Breast epithelium (tissue), 4 donors: ENCODE results near the gene ZNF79. TPM values are rescaled to one million over a fixed set of nuclear protein-coding genes. Genes with fewer than 3 reads are reported as not detected.

ENCODE experiments used
- DNase-seq, 2 donors: peaks; one replicate each; pipeline ENCODE4 v3.0.0-alpha.2; 2019; ENCODE audit warnings: low spot score in 2 of 2
- H3K27ac ChIP-seq, 2 donors: fragments of 200-600 bp; sonication (generic) in 1 of 2; one replicate each; pipeline ENCODE4 v1.5.1; 2016 to 2019; ENCODE audit warnings: mild to moderate bottlenecking in 1 of 2
- H3K27me3 ChIP-seq, 2 donors: fragments of 200-600 bp; sonication (generic) in 1 of 2; one replicate each; pipeline versions ENCODE4 v1.5.1 to v1.6.0; 2017 to 2019; ENCODE audit warnings: control low read depth in 1 of 2, mild to moderate bottlenecking in 1 of 2
- H3K36me3 ChIP-seq: fragments of 200-600 bp; one replicate; pipeline ENCODE4 v1.5.1; 2019
- H3K4me1 ChIP-seq, 2 donors: fragments of 200-600 bp; sonication (generic); one replicate each; pipeline ENCODE4 v1.5.1; 2016 to 2019; ENCODE audit warnings: control low read depth in 1 of 2
- H3K4me3 ChIP-seq, 3 donors: fragments of 200-600 bp; sonication (generic); 1 replicate in 2 of 3; 2 replicates in 1 of 3; pipeline ENCODE4 v1.5.1; 2016 to 2019; ENCODE audit warnings: mild to moderate bottlenecking in 3 of 3, moderate library complexity in 2 of 3
- H3K9me3 ChIP-seq, 2 donors: fragments of 200-600 bp; sonication (generic) in 1 of 2; one replicate each; pipeline ENCODE4 v1.5.1; 2016 to 2019; ENCODE audit warnings: control low read depth in 1 of 2
- POLR2A ChIP-seq: fragments of 450-650 bp; IDR thresholded peaks from one replicate; pipeline ENCODE4 v1.6.1; 2016; ENCODE audit warnings: antibody characterized with exemption, mild to moderate bottlenecking, moderate library complexity
- POLR2AphosphoS5 ChIP-seq, 3 donors: sonication (generic); formaldehyde crosslinking; IDR thresholded peaks; one replicate each; pipeline ENCODE4 v1.6.1; 2017; ENCODE audit warnings: antibody characterized with exemption in 3 of 3
- intact Hi-C: fragments of 100-400 bp; cut with DNase I; formaldehyde crosslinking; loops from one replicate; pipeline ENCODE4 v1.15.1; 2023; ENCODE audit warnings: low total_unique reads
- total RNA-seq, 3 donors: library from RNA; depleted of rRNA; stranded (reverse); fragments of >200 nt; gene quantifications; one replicate each; pipeline ENCODE4 v1.1.0, GENCODE V29; 2016
- TF ChIP-seq, protein P1 (sequence below), 3 donors: fragments of 450-650 bp; IDR thresholded peaks; one replicate each; pipeline ENCODE4 v1.5.1; 2016 to 2017; ENCODE audit warnings: antibody characterized with exemption in 3 of 3, mild to moderate bottlenecking in 3 of 3, moderate library complexity in 3 of 3

Gene ZNF79
- total RNA-seq, 3 donors from 2014 or later: 7.7 to 16.7 (median 16.0) TPM

DNA sequence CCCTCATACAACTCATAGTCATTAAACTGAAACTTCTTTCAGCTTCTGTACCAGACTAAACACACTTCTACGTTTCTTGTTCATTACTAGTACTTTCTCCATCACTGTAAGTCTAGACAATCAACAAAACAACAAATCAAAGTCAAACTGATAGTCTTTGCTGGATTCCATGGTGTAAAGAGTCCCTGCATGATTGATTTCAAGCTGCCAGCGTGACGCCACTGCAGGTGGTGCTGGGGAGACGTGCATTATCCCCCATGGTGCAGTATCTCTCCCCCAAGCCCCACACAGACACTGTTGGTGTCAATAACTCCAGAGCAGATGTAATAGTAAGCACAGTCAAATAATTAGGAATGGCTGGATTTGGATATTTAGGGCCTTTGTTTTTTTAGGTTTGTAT lies 37.9 kb upstream of the ZNF79 start:
- Histone ChIP-seq H3K27me3 (no peaks in the 10 kb centered on the region), H3K4me3 (no peak overlapping the region), H3K36me3 (no peaks in the 10 kb centered on the region), H3K27ac (no peak overlapping the region), H3K4me1 (no peaks in the 10 kb centered on the region), H3K9me3 (no peaks in the 10 kb centered on the region)
- DNase-seq: no peak
- intact Hi-C loops: no loop called here
- TF ChIP-seq POLR2AphosphoS5 (IDR thresholded peaks at IDR 0.05) (no peak), POLR2A (no peak)
- TF ChIP-seq, protein P1, sequence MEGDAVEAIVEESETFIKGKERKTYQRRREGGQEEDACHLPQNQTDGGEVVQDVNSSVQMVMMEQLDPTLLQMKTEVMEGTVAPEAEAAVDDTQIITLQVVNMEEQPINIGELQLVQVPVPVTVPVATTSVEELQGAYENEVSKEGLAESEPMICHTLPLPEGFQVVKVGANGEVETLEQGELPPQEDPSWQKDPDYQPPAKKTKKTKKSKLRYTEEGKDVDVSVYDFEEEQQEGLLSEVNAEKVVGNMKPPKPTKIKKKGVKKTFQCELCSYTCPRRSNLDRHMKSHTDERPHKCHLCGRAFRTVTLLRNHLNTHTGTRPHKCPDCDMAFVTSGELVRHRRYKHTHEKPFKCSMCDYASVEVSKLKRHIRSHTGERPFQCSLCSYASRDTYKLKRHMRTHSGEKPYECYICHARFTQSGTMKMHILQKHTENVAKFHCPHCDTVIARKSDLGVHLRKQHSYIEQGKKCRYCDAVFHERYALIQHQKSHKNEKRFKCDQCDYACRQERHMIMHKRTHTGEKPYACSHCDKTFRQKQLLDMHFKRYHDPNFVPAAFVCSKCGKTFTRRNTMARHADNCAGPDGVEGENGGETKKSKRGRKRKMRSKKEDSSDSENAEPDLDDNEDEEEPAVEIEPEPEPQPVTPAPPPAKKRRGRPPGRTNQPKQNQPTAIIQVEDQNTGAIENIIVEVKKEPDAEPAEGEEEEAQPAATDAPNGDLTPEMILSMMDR (IDR thresholded peaks at IDR 0.05): no peak

DNA sequence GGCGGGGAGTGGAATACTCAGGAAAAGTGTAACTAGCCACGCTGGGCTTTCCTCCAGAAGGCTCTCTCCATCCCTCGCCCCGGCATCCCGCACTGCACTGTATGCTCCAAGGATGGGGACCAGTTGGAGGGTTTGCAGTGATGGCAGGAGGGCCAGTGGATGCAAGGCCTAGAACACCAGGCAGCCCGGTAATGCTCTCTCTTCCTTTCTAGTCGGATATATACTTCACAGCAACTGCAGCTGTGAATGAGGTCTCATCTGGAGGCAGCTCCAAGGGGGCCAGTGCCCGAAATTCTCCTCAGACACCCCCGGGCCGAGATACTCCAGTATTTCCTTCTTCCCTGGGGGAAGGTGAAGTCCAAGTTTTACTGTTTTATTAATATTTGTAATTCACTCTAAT lies 37.2 kb upstream of the ZNF79 start:
- no peak overlapping the region for H3K4me3 ChIP-seq
- no peak for DNase-seq
- H3K9me3 ChIP-seq: no peaks in the 10 kb centered on the region
- intact Hi-C loops: no loop called here
- no peak for TF ChIP-seq POLR2A
- TF ChIP-seq, protein P1 (IDR thresholded peaks at IDR 0.05): no peak
- no peak for TF ChIP-seq POLR2AphosphoS5 (IDR thresholded peaks at IDR 0.05)
- no peaks in the 10 kb centered on the region for H3K4me1 ChIP-seq
- no peaks in the 10 kb centered on the region for H3K36me3 ChIP-seq
- H3K27me3 ChIP-seq: no peaks in the 10 kb centered on the region
- H3K27ac ChIP-seq: no peak overlapping the region

DNA sequence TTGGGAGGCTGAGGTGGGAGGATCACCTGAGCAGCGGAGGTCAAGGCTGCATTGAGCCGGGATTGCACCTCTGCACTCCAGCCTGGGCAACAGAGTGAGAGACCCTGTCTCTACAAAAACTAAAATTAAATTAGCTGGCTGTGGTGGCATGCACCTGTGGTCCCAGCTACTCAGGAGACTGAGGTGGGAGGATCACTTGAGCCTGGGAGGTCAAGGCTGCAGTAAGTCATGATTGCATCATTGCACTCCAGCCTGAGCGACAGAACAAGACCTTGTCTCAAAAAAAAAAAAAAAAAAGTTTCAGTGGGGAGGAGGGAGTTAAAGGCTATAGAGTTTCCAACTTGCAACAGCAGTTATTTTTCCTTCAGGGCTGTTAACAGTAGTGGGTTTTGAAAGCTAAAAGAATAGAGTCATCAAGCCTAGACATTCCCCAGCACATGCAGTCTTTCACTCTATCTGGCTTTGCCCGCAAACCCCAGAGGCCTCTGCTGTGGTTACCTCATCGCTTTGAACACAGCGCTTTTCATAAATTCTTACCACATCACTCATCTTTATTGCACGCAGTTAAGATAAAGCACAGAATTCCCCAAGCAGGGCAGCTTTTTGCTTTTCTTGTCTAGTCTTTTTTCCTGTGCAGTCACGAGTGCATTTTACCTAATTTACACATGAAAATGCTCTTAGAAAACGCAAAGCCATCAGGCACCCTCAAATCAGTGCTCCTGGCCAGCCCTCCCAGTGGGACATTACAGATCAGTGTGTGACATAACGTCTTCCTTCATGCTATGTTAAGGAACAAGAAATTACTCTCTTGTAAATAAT lies 35.9 kb upstream of the ZNF79 start:
- Histone ChIP-seq H3K27me3 (no peaks in the 10 kb centered on the region), H3K4me1 (no peaks in the 10 kb centered on the region), H3K4me3 (no peak overlapping the region), H3K27ac (no peak overlapping the region), H3K36me3 (no peaks in the 10 kb centered on the region), H3K9me3 (no peaks in the 10 kb centered on the region)
- intact Hi-C loops: no loop called here
- no peak for DNase-seq
- TF ChIP-seq POLR2AphosphoS5 (IDR thresholded peaks at IDR 0.05): peak in 1 of 3 donors; percentile 29
- TF ChIP-seq POLR2A: no peak
- TF ChIP-seq, protein P1 (IDR thresholded peaks at IDR 0.05): no peak

DNA sequence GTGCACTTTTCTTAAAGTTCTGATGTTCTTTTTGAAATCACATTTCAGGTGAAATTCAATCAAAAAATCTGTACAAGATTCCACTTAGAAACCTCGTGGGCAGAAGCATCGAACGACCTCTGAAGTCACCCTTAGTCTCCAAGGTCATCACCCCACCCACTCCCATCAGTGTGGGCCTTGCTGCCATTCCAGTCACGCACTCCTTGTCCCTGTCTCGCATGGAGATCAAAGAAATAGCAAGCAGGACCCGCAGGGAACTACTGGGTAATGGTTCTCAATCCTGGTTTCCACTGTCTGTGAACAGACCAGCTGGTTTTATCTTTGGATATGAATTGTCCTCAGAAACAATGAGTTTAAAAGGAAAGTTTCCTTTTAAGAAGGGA lies 35.3 kb upstream of the ZNF79 start:
- H3K27ac ChIP-seq: no peak overlapping the region
- H3K36me3 ChIP-seq: no peaks in the 10 kb centered on the region
- TF ChIP-seq POLR2A (no peak), POLR2AphosphoS5 (IDR thresholded peaks at IDR 0.05) (no peak)
- TF ChIP-seq, protein P1 (IDR thresholded peaks at IDR 0.05): no peak
- DNase-seq: no peak
- no peaks in the 10 kb centered on the region for H3K4me1 ChIP-seq
- H3K4me3 ChIP-seq: no peak overlapping the region
- H3K9me3 ChIP-seq: no peaks in the 10 kb centered on the region
- H3K27me3 ChIP-seq: no peaks in the 10 kb centered on the region
- intact Hi-C loops: no loop called here

DNA sequence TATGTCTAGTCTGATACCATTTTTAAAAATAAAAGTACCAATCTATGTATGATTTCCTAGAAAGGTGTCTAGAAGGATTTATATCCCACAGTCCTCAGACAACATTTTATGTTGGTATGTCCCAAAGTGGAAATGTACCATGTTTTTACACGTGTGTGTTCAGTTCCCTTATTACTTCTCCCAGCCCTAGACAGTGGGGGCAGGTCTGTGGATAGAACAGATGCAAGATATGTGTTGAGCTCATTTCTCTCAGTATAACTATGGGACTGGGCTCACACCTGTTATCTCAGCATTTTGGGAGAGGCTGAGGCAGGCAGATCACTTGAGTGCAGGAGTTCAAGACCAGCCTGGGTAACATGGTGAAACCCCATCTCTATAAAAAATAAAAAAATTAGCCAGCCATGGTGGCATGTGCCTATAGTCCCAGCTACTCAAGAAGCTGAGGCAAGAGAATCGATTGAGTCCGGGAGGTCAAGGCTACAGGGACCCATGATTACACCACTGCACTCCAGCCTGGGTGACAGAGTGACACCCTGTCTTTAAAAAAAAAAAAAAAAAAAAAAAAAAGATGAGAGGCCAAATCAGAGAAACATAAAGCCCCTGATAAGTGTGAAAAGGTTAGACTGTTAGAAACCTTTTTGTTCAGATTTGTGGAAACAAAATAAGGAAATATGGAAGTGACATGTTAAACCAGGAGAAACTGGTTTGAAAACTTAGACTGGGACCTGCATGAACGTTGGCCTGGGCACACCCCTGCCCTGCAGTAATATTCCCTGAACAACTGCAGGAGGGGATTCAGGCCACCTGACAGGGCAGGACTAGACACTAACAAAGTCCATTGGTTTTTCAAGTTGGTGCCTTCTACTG lies 34.6 kb upstream of the ZNF79 start:
- Histone ChIP-seq H3K4me1 (no peaks in the 10 kb centered on the region), H3K36me3 (no peaks in the 10 kb centered on the region), H3K27ac (no peak overlapping the region), H3K27me3 (no peaks in the 10 kb centered on the region), H3K4me3 (no peak overlapping the region), H3K9me3 (no peaks in the 10 kb centered on the region)
- intact Hi-C loops: loop anchor here (10.0 kb wide), 1 partner anchor 65 kb away; the partner anchor contains the start of genes LRSAM1 and RPL12
- TF ChIP-seq, protein P1 (IDR thresholded peaks at IDR 0.05): no peak
- TF ChIP-seq POLR2AphosphoS5 (IDR thresholded peaks at IDR 0.05): no peak
- no peak for TF ChIP-seq POLR2A
- no peak for DNase-seq
